ENCODE results near the gene FBXO5. TPM values are rescaled to one million over a fixed set of nuclear protein-coding genes. Genes with fewer than 3 reads are reported as not detected.

Gene FBXO5
- total and polyA plus RNA-seq, 4 donors: 1.8 to 10.5 (median 3.5) TPM

- Histone ChIP-seq H3K27me3 (ENCODE audit: control insufficient read depth in 3 of 3, insufficient read depth in 3 of 3, low read length in 2 of 3) (no peaks in the 10 kb centered on the region), H3K36me3 (ENCODE audit: control insufficient read depth in 4 of 4, insufficient read depth in 4 of 4, low read length in 4 of 4) (peaks cover 1 to 4% (median 3%) of the 10 kb centered on the region in 4 donors), H3K9me3 (ENCODE audit: control insufficient read depth in 4 of 4, insufficient read depth in 3 of 4, low read length in 3 of 4) (no peaks in the 10 kb centered on the region), H3K4me1 (ENCODE audit: control insufficient read depth in 5 of 5, insufficient read depth in 5 of 5, low read length in 5 of 5) (peaks cover 8 to 29% (median 15%) of the 10 kb centered on the region in 5 donors), H3K4me3 (no peak overlapping the region), H3K9ac (ENCODE audit: insufficient read depth in 1 of 2, low read length in 2 of 2) (no peak overlapping the region), H3K27ac (ENCODE audit: low read depth in 1 of 2, low read length in 1 of 2) (no peak overlapping the region)
- no peak for DNase-seq
- 45 to 48% methylated on average over 2 of the region's 2 CpGs for WGBS, 2 donors
- no peak for ATAC-seq (ENCODE audit: insufficient read depth, low FRiP score)
- TF ChIP-seq, protein P1, sequence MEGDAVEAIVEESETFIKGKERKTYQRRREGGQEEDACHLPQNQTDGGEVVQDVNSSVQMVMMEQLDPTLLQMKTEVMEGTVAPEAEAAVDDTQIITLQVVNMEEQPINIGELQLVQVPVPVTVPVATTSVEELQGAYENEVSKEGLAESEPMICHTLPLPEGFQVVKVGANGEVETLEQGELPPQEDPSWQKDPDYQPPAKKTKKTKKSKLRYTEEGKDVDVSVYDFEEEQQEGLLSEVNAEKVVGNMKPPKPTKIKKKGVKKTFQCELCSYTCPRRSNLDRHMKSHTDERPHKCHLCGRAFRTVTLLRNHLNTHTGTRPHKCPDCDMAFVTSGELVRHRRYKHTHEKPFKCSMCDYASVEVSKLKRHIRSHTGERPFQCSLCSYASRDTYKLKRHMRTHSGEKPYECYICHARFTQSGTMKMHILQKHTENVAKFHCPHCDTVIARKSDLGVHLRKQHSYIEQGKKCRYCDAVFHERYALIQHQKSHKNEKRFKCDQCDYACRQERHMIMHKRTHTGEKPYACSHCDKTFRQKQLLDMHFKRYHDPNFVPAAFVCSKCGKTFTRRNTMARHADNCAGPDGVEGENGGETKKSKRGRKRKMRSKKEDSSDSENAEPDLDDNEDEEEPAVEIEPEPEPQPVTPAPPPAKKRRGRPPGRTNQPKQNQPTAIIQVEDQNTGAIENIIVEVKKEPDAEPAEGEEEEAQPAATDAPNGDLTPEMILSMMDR (IDR thresholded peaks at IDR 0.05; ENCODE audit: control extremely low read depth, extremely low read depth): no peak
Measured at GRCh38 chr6:152981219-152981618, 1.6 kb downstream of the FBXO5 start.

GRCh38 chr6:152980656-152981055 lies 2.2 kb downstream of the FBXO5 start:
- 73 to 77% methylated on average over 1 of the region's 1 CpG for WGBS, 2 donors
- TF ChIP-seq, protein P1 (IDR thresholded peaks at IDR 0.05; ENCODE audit: control extremely low read depth, extremely low read depth): no peak
- ATAC-seq (ENCODE audit: insufficient read depth, low FRiP score): no peak
- Histone ChIP-seq H3K27me3 (ENCODE audit: control insufficient read depth in 3 of 3, insufficient read depth in 3 of 3, low read length in 2 of 3) (no peaks in the 10 kb centered on the region), H3K4me3 (no peak overlapping the region), H3K9me3 (ENCODE audit: control insufficient read depth in 4 of 4, insufficient read depth in 3 of 4, low read length in 3 of 4) (no peaks in the 10 kb centered on the region), H3K4me1 (ENCODE audit: control insufficient read depth in 5 of 5, insufficient read depth in 5 of 5, low read length in 5 of 5) (peaks cover 8 to 29% (median 15%) of the 10 kb centered on the region in 5 donors), H3K9ac (ENCODE audit: insufficient read depth in 1 of 2, low read length in 2 of 2) (no peak overlapping the region), H3K36me3 (ENCODE audit: control insufficient read depth in 4 of 4, insufficient read depth in 4 of 4, low read length in 4 of 4) (peaks cover 1 to 4% (median 3%) of the 10 kb centered on the region in 4 donors), H3K27ac (ENCODE audit: low read depth in 1 of 2, low read length in 1 of 2) (no peak overlapping the region)
- DNase-seq: no peak

DNA sequence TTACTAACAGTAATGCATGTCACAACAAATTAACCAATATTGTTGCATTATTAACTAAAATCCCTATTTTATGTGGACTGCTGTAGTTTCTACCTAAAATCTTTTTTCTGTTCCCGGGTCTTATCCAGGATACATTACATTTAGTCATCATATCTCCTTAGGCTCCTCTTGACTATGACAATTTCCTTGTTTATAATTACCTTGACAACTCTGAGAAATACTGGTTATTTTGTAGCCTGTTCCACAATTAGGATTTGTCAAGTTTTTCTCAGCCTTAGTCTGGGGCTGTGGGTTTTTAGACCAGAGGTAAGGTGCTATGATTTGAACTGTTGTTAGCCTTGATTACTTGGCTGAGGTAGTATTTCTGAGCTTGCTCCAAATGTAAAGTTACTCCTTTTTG lies 3.7 kb downstream of the FBXO5 start:
- Histone ChIP-seq H3K27ac (ENCODE audit: low read depth in 1 of 2, low read length in 1 of 2) (no peak overlapping the region), H3K4me1 (ENCODE audit: control insufficient read depth in 5 of 5, insufficient read depth in 5 of 5, low read length in 5 of 5) (peaks cover 8 to 20% (median 11%) of the 10 kb centered on the region in 5 donors), H3K27me3 (ENCODE audit: control insufficient read depth in 3 of 3, insufficient read depth in 3 of 3, low read length in 2 of 3) (no peaks in the 10 kb centered on the region), H3K36me3 (ENCODE audit: control insufficient read depth in 4 of 4, insufficient read depth in 4 of 4, low read length in 4 of 4) (peaks cover 3 to 12% (median 7%) of the 10 kb centered on the region in 4 donors), H3K9ac (ENCODE audit: insufficient read depth in 1 of 2, low read length in 2 of 2) (no peak overlapping the region), H3K9me3 (ENCODE audit: control insufficient read depth in 4 of 4, insufficient read depth in 3 of 4, low read length in 3 of 4) (no peaks in the 10 kb centered on the region), H3K4me3 (no peak overlapping the region)
- TF ChIP-seq, protein P1 (IDR thresholded peaks at IDR 0.05; ENCODE audit: control extremely low read depth, extremely low read depth): no peak
- no peak for ATAC-seq (ENCODE audit: insufficient read depth, low FRiP score)
- WGBS, 2 donors: 69 to 78% methylated on average over 1 of the region's 1 CpG
- no peak for DNase-seq

DNA sequence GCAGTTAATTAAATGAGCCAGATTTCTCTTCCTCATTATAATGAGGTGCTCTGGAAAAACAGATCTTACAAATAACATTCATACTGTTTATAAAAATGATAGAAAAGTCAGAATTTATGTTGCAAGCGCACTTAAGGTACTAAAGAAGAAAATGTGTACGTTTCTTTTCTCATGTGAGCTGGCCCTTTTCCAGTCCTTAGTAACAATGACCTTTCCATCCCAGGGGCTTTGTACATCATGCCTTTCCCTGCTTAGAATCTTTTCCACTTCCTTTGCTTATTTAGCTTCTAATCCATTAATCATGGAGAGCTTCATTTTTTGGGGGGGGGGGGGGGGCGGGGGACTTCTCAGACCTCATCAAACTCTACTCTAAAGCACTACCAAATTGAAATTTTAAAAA lies 4.8 kb downstream of the FBXO5 start:
- 59 to 74% methylated on average over 3 of the region's 3 CpGs for WGBS, 2 donors
- TF ChIP-seq, protein P1 (IDR thresholded peaks at IDR 0.05; ENCODE audit: control extremely low read depth, extremely low read depth): no peak

More for the DNA sequence above, 4.8 kb downstream of the FBXO5 start:
- peaks cover 3 to 17% (median 10%) of the 10 kb centered on the region in 4 donors for H3K36me3 ChIP-seq (ENCODE audit: control insufficient read depth in 4 of 4, insufficient read depth in 4 of 4, low read length in 4 of 4)
- H3K9ac ChIP-seq (ENCODE audit: insufficient read depth in 1 of 2, low read length in 2 of 2): no peak overlapping the region
- peaks cover 8 to 20% (median 11%) of the 10 kb centered on the region in 5 donors for H3K4me1 ChIP-seq (ENCODE audit: control insufficient read depth in 5 of 5, insufficient read depth in 5 of 5, low read length in 5 of 5)
- H3K9me3 ChIP-seq (ENCODE audit: control insufficient read depth in 4 of 4, insufficient read depth in 3 of 4, low read length in 3 of 4): no peaks in the 10 kb centered on the region
- ATAC-seq (ENCODE audit: insufficient read depth, low FRiP score) (no peak), DNase-seq (no peak)
- no peaks in the 10 kb centered on the region for H3K27me3 ChIP-seq (ENCODE audit: control insufficient read depth in 3 of 3, insufficient read depth in 3 of 3, low read length in 2 of 3)
- no peak overlapping the region for H3K4me3 ChIP-seq
- no peak overlapping the region for H3K27ac ChIP-seq (ENCODE audit: low read depth in 1 of 2, low read length in 1 of 2)

All from lung (tissue), 12 donors.